ENCODE measurements around the gene OR51B5.
"Not testable (repeated sequence)": the region's sequence is repeated elsewhere in the genome, so short reads cannot be mapped to it uniquely, and the experiment has no call there.

OR51B5 gene

DNA sequence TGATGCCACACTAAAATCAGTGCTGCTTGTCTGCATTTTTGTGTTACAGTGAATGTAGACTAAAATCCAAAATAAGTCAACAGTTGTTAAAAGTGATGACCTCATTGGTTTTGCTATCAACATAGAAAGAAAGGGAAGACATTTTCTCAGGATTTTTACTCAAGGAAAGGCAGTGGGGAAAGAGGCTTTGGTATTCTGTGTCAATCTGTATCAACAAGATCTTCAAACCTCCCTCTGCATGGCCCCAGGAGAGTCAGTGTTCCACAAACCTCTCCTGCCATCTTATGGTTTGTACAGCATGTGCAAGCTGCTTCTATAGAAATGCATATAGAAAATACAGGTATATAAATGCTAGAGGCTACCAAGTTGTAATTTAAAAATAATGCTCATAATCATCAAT is 26.5 kb upstream of the OR51B5 start:
- TF ChIP-seq CTCF (IDR thresholded peaks at IDR 0.05; ENCODE audit: low read depth, low read length) = no peak
- Histone ChIP-seq H3K9me3 (no peaks in the 10 kb centered on the region), H3K36me3 (no peaks in the 10 kb centered on the region), H3K4me3 (ENCODE audit: low read depth, low read length) (no peak overlapping the region), H3K4me1 (no peaks in the 10 kb centered on the region), H3K27me3 (no peaks in the 10 kb centered on the region)
- no peak for DNase-seq

DNA sequence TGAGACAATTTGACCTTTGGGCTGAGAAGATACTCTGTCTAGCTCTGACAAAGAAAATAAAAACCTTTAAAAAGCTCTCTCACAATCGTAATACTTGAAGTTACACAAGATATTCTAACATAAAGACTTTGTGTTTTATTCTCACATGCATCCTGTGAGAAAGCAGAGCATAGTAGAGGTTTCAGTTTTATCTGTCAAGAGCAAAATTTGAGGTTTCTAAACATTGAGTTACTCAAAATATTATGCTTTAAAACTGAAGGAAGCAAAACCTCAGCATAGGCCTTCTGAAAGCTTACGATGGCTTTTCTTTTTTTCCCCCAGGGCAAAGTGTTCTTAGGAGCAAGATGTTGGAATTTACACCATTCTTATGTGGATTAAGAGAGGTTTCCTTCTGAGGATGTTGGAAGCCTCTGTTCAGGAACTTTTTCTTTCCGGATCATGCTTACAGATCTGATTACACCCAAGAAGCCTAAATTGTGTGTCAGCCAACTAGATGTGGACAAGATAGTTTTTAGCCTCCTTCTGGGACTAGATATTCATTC is 25.2 kb upstream of the OR51B5 start:
- TF ChIP-seq CTCF (IDR thresholded peaks at IDR 0.05; ENCODE audit: low read depth, low read length) = no peak

DNA sequence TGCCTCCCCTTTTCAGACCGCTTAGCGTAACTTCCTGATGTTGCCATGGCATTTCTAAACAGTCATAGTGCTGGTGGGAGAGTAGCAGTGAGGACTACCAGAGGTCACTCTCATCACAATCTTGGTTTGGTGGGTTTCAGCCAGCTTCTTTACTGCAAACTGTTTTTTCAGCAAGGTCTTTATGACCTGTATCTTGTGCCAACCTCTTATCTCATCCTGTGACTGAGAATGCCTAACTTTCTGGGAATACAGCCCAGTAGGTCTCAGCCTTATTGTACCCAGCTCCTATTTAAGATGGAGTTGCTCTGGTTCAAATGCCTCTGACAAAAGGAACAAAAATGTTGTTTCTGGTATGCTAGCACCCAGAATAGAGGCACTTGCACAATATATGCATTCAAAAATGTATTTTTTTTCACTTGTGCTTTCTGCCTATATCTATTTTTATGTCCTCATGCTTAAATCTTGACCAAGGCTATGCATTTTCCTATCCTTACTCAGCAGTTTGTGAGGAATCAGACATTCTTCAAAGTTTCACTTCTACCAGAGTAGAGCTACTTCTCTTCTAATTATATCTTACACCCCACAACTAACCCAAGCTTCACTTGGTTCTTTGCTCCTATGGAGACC is 24.2 kb upstream of the OR51B5 start:
- Histone ChIP-seq H3K4me1 (no peaks in the 10 kb centered on the region), H3K27me3 (no peaks in the 10 kb centered on the region), H3K36me3 (no peaks in the 10 kb centered on the region), H3K4me3 (ENCODE audit: low read depth, low read length) (no peak overlapping the region), H3K9me3 (no peaks in the 10 kb centered on the region)
- DNase-seq = no peak
- no peak for TF ChIP-seq CTCF (IDR thresholded peaks at IDR 0.05; ENCODE audit: low read depth, low read length)

More for the DNA sequence above, 25.2 kb upstream of the OR51B5 start:
- DNase-seq = no peak
- no peak overlapping the region for H3K4me3 ChIP-seq (ENCODE audit: low read depth, low read length)
- no peaks in the 10 kb centered on the region for H3K27me3 ChIP-seq
- H3K4me1 ChIP-seq = no peaks in the 10 kb centered on the region
- no peaks in the 10 kb centered on the region for H3K36me3 ChIP-seq
- H3K9me3 ChIP-seq = no peaks in the 10 kb centered on the region

GRCh38 chr11:5366856-5367255 is 23.5 kb upstream of the OR51B5 start:
- DNase-seq = no peak
- H3K36me3 ChIP-seq = no peaks in the 10 kb centered on the region
- H3K27me3 ChIP-seq = no peaks in the 10 kb centered on the region
- no peak for TF ChIP-seq CTCF (IDR thresholded peaks at IDR 0.05; ENCODE audit: low read depth, low read length)
- no peaks in the 10 kb centered on the region for H3K4me1 ChIP-seq
- no peaks in the 10 kb centered on the region for H3K9me3 ChIP-seq
- no peak overlapping the region for H3K4me3 ChIP-seq (ENCODE audit: low read depth, low read length)

- H3K36me3 ChIP-seq; H3K4me3 ChIP-seq (ENCODE audit: low read depth, low read length); H3K9me3 ChIP-seq; H3K27me3 ChIP-seq; DNase-seq; H3K4me1 ChIP-seq: not testable (repeated sequence)
These were observed 23.0 kb upstream of the OR51B5 start for GRCh38 chr11:5366365-5366764.

- Histone ChIP-seq H3K9me3 (no peaks in the 10 kb centered on the region), H3K36me3 (no peaks in the 10 kb centered on the region), H3K4me1 (no peaks in the 10 kb centered on the region), H3K4me3 (ENCODE audit: low read depth, low read length) (no peak overlapping the region), H3K27me3 (no peaks in the 10 kb centered on the region)
- DNase-seq = no peak
- TF ChIP-seq CTCF (IDR thresholded peaks at IDR 0.05; ENCODE audit: low read depth, low read length) = no peak
These were observed 20.9 kb upstream of the OR51B5 start for GRCh38 chr11:5364214-5364613.
